Upper lobe of right lung (tissue), 1 donor: Measurements from ENCODE around the gene PLXNB1. TPM values are rescaled to one million over a fixed set of nuclear protein-coding genes. Genes with fewer than 3 reads are reported as not detected.

Experiments used
- ATAC-seq: fragments of 200-7000 bp; cut with Tn5 transposase; one replicate; pipeline ENCODE4 v1.9.1; 2020; ENCODE audit warnings: mild to moderate bottlenecking, moderate library complexity
- DNase-seq: peaks from one replicate; pipeline ENCODE4 v3.0.0-alpha.2; 2020
- H3K27ac ChIP-seq: fragments of 200-600 bp; one replicate; pipeline ENCODE4 v1.8.0; 2022
- H3K27me3 ChIP-seq: fragments of 200-600 bp; one replicate; pipeline ENCODE4 v1.8.0; 2022; ENCODE audit warnings: mild to moderate bottlenecking
- H3K36me3 ChIP-seq: fragments of 200-600 bp; one replicate; pipeline ENCODE4 v1.8.0; 2022
- H3K4me1 ChIP-seq: fragments of 200-600 bp; one replicate; pipeline ENCODE4 v1.8.0; 2022
- H3K4me3 ChIP-seq: fragments of 200-600 bp; one replicate; pipeline ENCODE4 v1.8.0; 2022; ENCODE audit warnings: mild to moderate bottlenecking
- H3K9me3 ChIP-seq: fragments of 200-600 bp; one replicate; pipeline ENCODE4 v1.8.0; 2022
- CTCF ChIP-seq: fragments of 200-600 bp; IDR thresholded peaks from one replicate; pipeline ENCODE4 v1.8.0; 2022; ENCODE audit warnings: antibody characterized with exemption
- intact Hi-C: fragments of 100-400 bp; cut with DNase I; formaldehyde crosslinking; loops from one replicate; pipeline ENCODE4 v1.11.0; 2022
- total RNA-seq: library from RNA; stranded (reverse); fragmentation: NEBNext Ultra II Directional; extraction: Animal tissue kit (Norgen Biotek cat#: 25700); gene quantifications from one replicate; pipeline ENCODE4 v1.2.1, GENCODE V29; 2021
- donor health status: DM: no; HTN: yes; CAD: no; lungs with severe emphysema.

PLXNB1 gene
- total RNA-seq, 1 donor from 2014 or later, result 103 TPM

- intact Hi-C loops, result no loop called here
- Histone ChIP-seq H3K4me3 (no peak overlapping the region), H3K27me3 (no peaks in the 10 kb centered on the region), H3K36me3 (peaks cover 60% of the 10 kb centered on the region), H3K27ac (no peak overlapping the region), H3K9me3 (no peaks in the 10 kb centered on the region), H3K4me1 (peaks cover 3% of the 10 kb centered on the region)
- ATAC-seq (no peak), DNase-seq (no peak)
- TF ChIP-seq CTCF, result no peak
Measured at GRCh38 chr3:48407542-48408099, 22.3 kb downstream of the PLXNB1 start.

DNA sequence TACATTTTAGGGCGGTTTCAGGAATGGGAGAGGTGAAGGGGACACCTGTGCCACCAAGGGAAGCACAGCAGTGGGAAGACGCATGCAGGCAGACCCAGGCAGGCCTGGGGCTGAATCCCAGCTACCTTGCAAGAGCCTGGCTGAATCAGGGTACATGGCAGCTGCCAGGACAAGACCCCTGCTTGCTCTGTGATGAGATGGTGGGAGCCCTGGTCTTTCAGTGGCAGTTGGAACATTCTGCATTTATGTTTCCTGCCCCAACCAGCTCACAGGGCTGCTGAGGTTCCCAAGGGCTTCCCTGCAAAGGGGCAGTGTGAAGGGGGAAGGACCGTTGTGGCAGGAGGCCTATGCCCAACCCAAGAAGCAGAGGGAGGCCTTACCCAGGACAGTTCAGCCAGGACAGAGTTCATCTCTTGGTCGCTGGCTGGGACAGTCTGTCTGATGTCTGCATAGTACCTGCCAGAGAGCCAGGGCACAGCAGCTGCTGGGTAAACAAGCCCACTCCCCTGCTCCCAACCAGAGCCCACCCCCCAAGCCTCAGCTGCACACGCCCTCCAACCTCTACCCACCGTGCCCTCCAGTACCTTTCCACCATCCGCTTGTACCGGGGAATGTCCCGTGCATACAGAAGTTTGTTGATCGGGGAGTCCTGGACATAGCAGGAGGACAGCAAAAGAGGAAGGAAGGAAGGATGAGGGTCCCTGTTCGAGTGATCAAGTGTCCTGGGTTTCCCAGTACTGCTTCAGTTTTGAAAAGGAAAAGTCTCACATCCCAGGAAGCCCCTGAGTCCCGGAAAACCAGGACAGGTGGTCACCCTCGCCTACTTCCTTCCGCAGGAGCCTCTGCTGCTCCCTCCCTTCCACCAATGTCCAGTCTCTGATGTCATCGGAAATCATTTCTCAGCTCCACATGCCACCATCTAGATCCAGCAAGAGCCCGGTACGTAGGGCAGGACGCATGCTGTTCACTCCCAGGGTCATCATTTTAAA is 23.1 kb downstream of the PLXNB1 start:
- Histone ChIP-seq H3K4me1 (peaks cover 8% of the 10 kb centered on the region), H3K9me3 (no peaks in the 10 kb centered on the region), H3K4me3 (no peak overlapping the region), H3K27ac (no peak overlapping the region), H3K27me3 (no peaks in the 10 kb centered on the region), H3K36me3 (peaks cover 51% of the 10 kb centered on the region)
- DNase-seq (no peak), ATAC-seq (no peak)
- no peak for TF ChIP-seq CTCF
- intact Hi-C loops, result no loop called here

- Histone ChIP-seq H3K27ac (no peak overlapping the region), H3K27me3 (no peaks in the 10 kb centered on the region), H3K36me3 (peaks cover 45% of the 10 kb centered on the region), H3K4me1 (peaks cover 14% of the 10 kb centered on the region), H3K4me3 (no peak overlapping the region), H3K9me3 (no peaks in the 10 kb centered on the region)
- DNase-seq (no peak), ATAC-seq (no peak)
- no peak for TF ChIP-seq CTCF
- intact Hi-C loops, result no loop called here
Measured at GRCh38 chr3:48405971-48406370, 23.9 kb downstream of the PLXNB1 start.

- Histone ChIP-seq H3K4me3 (no peak overlapping the region), H3K27me3 (no peaks in the 10 kb centered on the region), H3K4me1 (peaks cover 14% of the 10 kb centered on the region), H3K27ac (no peak overlapping the region), H3K36me3 (peaks cover 40% of the 10 kb centered on the region), H3K9me3 (no peaks in the 10 kb centered on the region)
- DNase-seq (no peak), ATAC-seq (no peak)
- intact Hi-C loops, result no loop called here
- TF ChIP-seq CTCF, result no peak
Measured at GRCh38 chr3:48405343-48405881, 24.5 kb downstream of the PLXNB1 start.

DNA sequence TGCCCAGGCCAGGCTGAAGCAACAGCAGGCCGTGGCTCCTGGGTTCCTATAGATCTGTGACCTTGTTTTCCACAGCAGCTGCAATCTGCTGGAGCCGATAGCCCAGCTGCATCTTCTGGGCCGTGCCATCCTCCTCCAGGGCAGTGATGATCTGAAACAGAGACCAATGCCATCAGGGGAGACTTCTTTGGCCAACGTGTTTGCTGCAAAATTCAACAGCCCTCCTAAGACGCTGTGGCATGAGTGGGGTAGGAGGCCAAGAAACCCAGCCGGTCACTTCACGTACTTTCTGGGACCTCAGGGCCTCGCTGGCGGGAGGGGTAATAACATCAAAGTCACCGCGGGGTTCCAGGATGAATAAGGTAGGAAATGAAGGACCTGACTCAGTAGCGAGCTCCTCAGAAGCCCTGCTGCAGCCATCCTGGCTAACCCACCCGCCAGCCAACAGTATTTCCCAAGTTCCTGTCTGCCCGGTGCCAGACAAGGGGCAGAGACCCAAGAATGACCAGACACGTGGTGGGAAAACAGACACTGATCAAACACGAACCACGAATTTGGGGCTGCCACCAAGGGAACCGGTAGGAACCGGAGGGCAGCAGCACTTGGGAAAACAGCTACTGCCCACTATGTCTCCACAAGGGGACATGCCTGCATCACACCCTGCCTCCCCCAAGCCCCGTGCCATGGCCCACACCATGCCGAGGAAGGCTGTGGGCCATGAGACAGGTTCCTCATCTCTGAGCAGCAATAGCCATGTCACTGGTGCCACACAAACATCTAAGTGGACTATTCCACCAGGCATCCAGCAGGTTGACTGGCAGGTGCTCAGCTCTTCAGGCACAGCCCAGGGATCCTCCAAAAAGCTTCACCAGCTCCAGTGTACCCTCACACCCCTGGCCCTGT is 25.2 kb downstream of the PLXNB1 start:
- Histone ChIP-seq H3K4me1 (peaks cover 14% of the 10 kb centered on the region), H3K9me3 (no peaks in the 10 kb centered on the region), H3K27ac (no peak overlapping the region), H3K27me3 (no peaks in the 10 kb centered on the region), H3K4me3 (no peak overlapping the region), H3K36me3 (peaks cover 32% of the 10 kb centered on the region)
- intact Hi-C loops, result loop anchor here (5.0 kb wide), 1 partner anchor 33 kb away; no protein-coding TSS in a partner anchor
- DNase-seq (no peak), ATAC-seq (no peak)
- no peak for TF ChIP-seq CTCF
